Measurements from ENCODE around the gene TMEM200B. TPM values are rescaled to one million over a fixed set of nuclear protein-coding genes. Genes with fewer than 3 reads are reported as not detected.

The TMEM200B gene
- total RNA-seq, 1 experiment from 2014 or later = 0.12 TPM

Small RNA genes within 50 kb of the gene (small RNA-seq; reads per million reads assigned to genes)
- 0 reads per million in 2 experiments for gene RF02271

Other genes with a start within 250 kb of the TMEM200B start
- gene EPB41, start 209.3 kb downstream of the TMEM200B start, total RNA-seq (2014; rRNA removed; shearing (Covaris generic)) = 18.9 and 20.5 TPM in 2 replicates
- gene SRSF4, start 58.0 kb upstream of the TMEM200B start, total RNA-seq (2014; rRNA removed; shearing (Covaris generic)) = 23.1 and 25.0 TPM in 2 replicates
- 35.8 and 35.9 TPM in 2 replicates for gene MECR, start 107.0 kb upstream of the TMEM200B start, total RNA-seq (2014; rRNA removed; shearing (Covaris generic))
- gene PTPRU, start 112.6 kb upstream of the TMEM200B start, total RNA-seq (2014; rRNA removed; shearing (Covaris generic)) = 7.4 and 8.9 TPM in 2 replicates

Data from NCI-H460 (cell line).